Hepatocyte (in vitro differentiated cells): ENCODE measurements around the gene LAPTM5. TPM values are rescaled to one million over a fixed set of nuclear protein-coding genes. Genes with fewer than 3 reads are reported as not detected.

ENCODE experiments used
- DNase-seq: peaks from one replicate; pipeline ENCODE4 v3.0.0-alpha.2; 2016; ENCODE audit warnings: low spot score
- H2AFZ ChIP-seq: fragments of 200-600 bp; sonication (generic); 2 replicates; pipeline ENCODE4 v1.6.0; 2016; ENCODE audit warnings: antibody characterized with exemption, mild to moderate bottlenecking
- H3K27ac ChIP-seq: fragments of 200-600 bp; sonication (generic); 2 replicates; pipeline ENCODE4 v1.5.1; 2016; ENCODE audit warnings: mild to moderate bottlenecking
- H3K27me3 ChIP-seq: fragments of 200-600 bp; sonication (generic); 2 replicates; pipeline ENCODE4 v1.6.1; 2016
- H3K36me3 ChIP-seq: fragments of 200-600 bp; sonication (generic); replicated peaks from 2 replicates; pipeline ENCODE4 v1.5.1; 2016; ENCODE audit warnings: low read depth; ENCODE audit not compliant: insufficient read depth
- H3K4me1 ChIP-seq: fragments of 200-600 bp; sonication (generic); 2 replicates; pipeline ENCODE4 v1.5.1; 2016; ENCODE audit warnings: mild to moderate bottlenecking, moderate library complexity; ENCODE audit not compliant: insufficient read depth
- H3K4me2 ChIP-seq: fragments of 200-600 bp; sonication (generic); 2 replicates; pipeline ENCODE4 v1.6.0; 2016
- H3K4me3 ChIP-seq: fragments of 200-600 bp; sonication (generic); 2 replicates; pipeline ENCODE4 v1.5.1; 2016; ENCODE audit warnings: mild to moderate bottlenecking
- H3K79me2 ChIP-seq: fragments of 200-600 bp; sonication (generic); 2 replicates; pipeline ENCODE4 v1.6.0; 2017; ENCODE audit warnings: mild to moderate bottlenecking
- H3K9me2 ChIP-seq: fragments of 200-600 bp; sonication (generic); replicated peaks from 2 replicates; pipeline ENCODE4 v1.6.0; 2017; ENCODE audit warnings: mild to moderate bottlenecking; ENCODE audit not compliant: insufficient read depth
- H3K9me3 ChIP-seq: fragments of 200-600 bp; sonication (generic); 2 replicates; pipeline ENCODE4 v1.5.1; 2016; ENCODE audit warnings: low read depth, mild to moderate bottlenecking
- H4K20me1 ChIP-seq: fragments of 200-600 bp; sonication (generic); 2 replicates; pipeline ENCODE4 v1.6.0; 2016; ENCODE audit warnings: mild to moderate bottlenecking; ENCODE audit not compliant: insufficient read depth, poor library complexity, severe bottlenecking
- CTCF ChIP-seq: fragments of 200-600 bp; sonication (generic); IDR thresholded peaks from 2 replicates; pipeline ENCODE4 v1.5.1; 2016; ENCODE audit warnings: antibody characterized with exemption, mild to moderate bottlenecking; ENCODE audit not compliant: poor library complexity
- EZH2 ChIP-seq: fragments of 200-600 bp; sonication (generic); IDR thresholded peaks from 2 replicates; pipeline ENCODE4 v1.6.1; 2016; ENCODE audit warnings: antibody characterized with exemption, mild to moderate bottlenecking, borderline replicate concordance
- EZH2phosphoT487 ChIP-seq: fragments of 200-600 bp; sonication (generic); IDR thresholded peaks from one replicate; pipeline ENCODE4 v1.6.1; 2018; ENCODE audit warnings: antibody characterized with exemption, mild to moderate bottlenecking, low read depth, moderate library complexity; ENCODE audit not compliant: unreplicated experiment, severe bottlenecking
- WGBS: methylation state at CpG from one replicate; pipeline ENCODE4 v1.1.6; 2016; ENCODE audit warnings: low lambda C conversion rate; ENCODE audit errors: missing lambda C conversion rate; 5-methylcytosine and 5-hydroxymethylcytosine counted together
- polyA plus RNA-seq: library from polyadenylated mRNA; unstranded; fragments of >200 nt; fragmentation: Nextera tagmentation; extraction: Ambion mirVana; gene quantifications from 2 replicates; pipeline ENCODE4 v1.2.1, GENCODE V29; 2016
- total RNA-seq: library from RNA; depleted of rRNA; stranded (reverse); fragments of >200 nt; gene quantifications from 2 replicates; pipeline ENCODE4 v1.2.3, GENCODE V29; 2014

Gene LAPTM5
- total and polyA plus RNA-seq, 2 experiments from 2014 or later = 2.6 to 3.2 TPM

GRCh38 chr1:30730346-30731108 is 27.0 kb downstream of the LAPTM5 start:
- no peak for TF ChIP-seq CTCF
- TF ChIP-seq EZH2phosphoT487 = no peak
- TF ChIP-seq EZH2 = no peak
- no peaks in the 10 kb centered on the region for H3K27me3 ChIP-seq
- DNase-seq = no peak
- H3K9me3 ChIP-seq = no peaks in the 10 kb centered on the region
- H2AFZ ChIP-seq = no peak overlapping the region
- H3K79me2 ChIP-seq = no peaks in the 10 kb centered on the region
- no peaks in the 10 kb centered on the region for H3K36me3 ChIP-seq
- WGBS = 82% methylated on average over 23 of the region's 23 CpGs
- no peak overlapping the region for H3K4me2 ChIP-seq
- no peak overlapping the region for H3K4me3 ChIP-seq
- H3K9me2 ChIP-seq = no peaks in the 10 kb centered on the region
- no peaks in the 10 kb centered on the region for H4K20me1 ChIP-seq
- peaks cover 21% of the 10 kb centered on the region for H3K4me1 ChIP-seq
- no peak overlapping the region for H3K27ac ChIP-seq

GRCh38 chr1:30729901-30730300 is 27.7 kb downstream of the LAPTM5 start:
- H3K4me1 ChIP-seq = peaks cover 21% of the 10 kb centered on the region
- H3K9me2 ChIP-seq = no peaks in the 10 kb centered on the region
- 94% methylated on average over 6 of the region's 6 CpGs for WGBS
- H3K9me3 ChIP-seq = no peaks in the 10 kb centered on the region
- no peak overlapping the region for H3K4me2 ChIP-seq
- H3K4me3 ChIP-seq = no peak overlapping the region
- H3K36me3 ChIP-seq = no peaks in the 10 kb centered on the region
- H3K27me3 ChIP-seq = no peaks in the 10 kb centered on the region
- H3K79me2 ChIP-seq = no peaks in the 10 kb centered on the region
- TF ChIP-seq CTCF (no peak), EZH2phosphoT487 (no peak), EZH2 (no peak)
- H3K27ac ChIP-seq = no peak overlapping the region
- H2AFZ ChIP-seq = no peak overlapping the region
- no peaks in the 10 kb centered on the region for H4K20me1 ChIP-seq
- no peak for DNase-seq

DNA sequence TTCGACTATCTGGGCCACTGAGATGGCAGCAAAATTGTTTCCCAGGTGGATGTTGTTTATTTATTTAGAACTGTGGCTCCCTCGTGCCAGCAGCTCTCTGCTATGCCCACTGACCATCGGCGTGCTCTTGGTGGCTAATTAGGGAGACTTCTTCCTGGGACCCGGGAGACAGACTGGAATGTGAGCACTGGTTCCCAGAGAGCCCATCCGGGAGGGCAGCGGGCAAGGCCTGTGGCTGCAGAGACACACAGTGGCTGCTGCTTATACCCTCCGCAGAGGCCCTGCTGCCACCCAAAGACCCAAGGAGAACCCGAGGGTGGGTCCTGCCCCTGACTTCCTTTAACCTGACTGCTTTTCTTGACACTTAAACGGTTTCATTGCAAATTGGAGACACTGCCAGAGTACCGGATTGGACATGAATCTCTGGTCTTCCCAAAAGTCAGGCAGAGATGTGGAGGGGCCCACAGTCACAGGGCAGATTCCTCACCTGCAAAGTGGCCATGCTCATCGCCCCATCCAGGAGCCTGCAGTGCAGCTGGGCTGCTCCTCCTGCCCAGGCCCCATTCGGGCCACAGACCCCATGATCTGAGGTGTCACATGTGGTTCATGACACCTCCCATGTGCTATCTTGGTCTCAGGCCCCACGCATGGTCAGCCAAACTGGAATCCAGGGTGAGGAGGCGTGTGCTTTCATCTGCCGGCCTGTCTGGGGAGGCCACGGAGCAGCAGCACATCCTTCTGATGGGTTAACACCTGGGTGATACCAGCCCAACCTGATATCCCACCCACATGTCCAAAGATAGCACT is 28.5 kb downstream of the LAPTM5 start:
- WGBS = 81% methylated on average over 17 of the region's 17 CpGs
- peaks cover 21% of the 10 kb centered on the region for H3K4me1 ChIP-seq
- no peak overlapping the region for H3K4me3 ChIP-seq
- TF ChIP-seq EZH2 = no peak
- TF ChIP-seq CTCF = no peak
- no peak for TF ChIP-seq EZH2phosphoT487
- no peaks in the 10 kb centered on the region for H3K79me2 ChIP-seq
- no peaks in the 10 kb centered on the region for H3K9me2 ChIP-seq
- H3K4me2 ChIP-seq = no peak overlapping the region
- no peaks in the 10 kb centered on the region for H3K9me3 ChIP-seq
- no peaks in the 10 kb centered on the region for H3K27me3 ChIP-seq
- no peaks in the 10 kb centered on the region for H3K36me3 ChIP-seq
- no peak for DNase-seq
- H4K20me1 ChIP-seq = no peaks in the 10 kb centered on the region
- no peak overlapping the region for H2AFZ ChIP-seq
- H3K27ac ChIP-seq = no peak overlapping the region
